ENCODE results near the gene ZDHHC11B.
"Not testable (repeated sequence)": the region's sequence is repeated elsewhere in the genome, so short reads cannot be mapped to it uniquely, and the experiment has no call there.

The ZDHHC11B gene

DNA sequence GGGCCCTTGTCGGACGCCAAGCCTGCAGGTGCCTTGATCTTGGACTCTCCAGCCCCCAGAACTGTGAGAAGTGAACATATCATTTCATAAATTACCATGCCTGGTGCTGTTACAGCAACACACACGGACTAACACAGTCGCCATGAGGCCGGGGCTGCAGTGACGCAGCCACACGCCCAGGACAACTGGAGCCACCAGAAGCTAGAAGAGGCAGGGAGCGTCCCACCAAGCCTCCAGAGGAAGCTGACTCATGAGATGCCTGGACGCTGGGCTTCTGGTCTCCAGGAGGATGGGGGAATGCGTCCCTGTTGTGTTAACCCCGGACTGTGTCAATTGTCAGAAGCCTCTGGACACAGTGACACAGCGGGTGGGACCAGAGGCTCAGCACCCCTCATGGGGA, 97.6 kb downstream of the ZDHHC11B start:
- H3K27ac ChIP-seq (ENCODE audit: low read length, poor library complexity, severe bottlenecking); H4K8ac ChIP-seq (ENCODE audit: low read length); H3K4ac ChIP-seq (ENCODE audit: low read depth in 1 of 2, low read length in 2 of 2); H2AFZ ChIP-seq (ENCODE audit: low read depth, low read length); H3K79me1 ChIP-seq (replicated peaks; ENCODE audit: low read length, poor library complexity, severe bottlenecking); H2AK5ac ChIP-seq (ENCODE audit: low read length, severe bottlenecking); H2BK5ac ChIP-seq (ENCODE audit: low read depth, low read length, poor library complexity, severe bottlenecking); H3K4me1 ChIP-seq (ENCODE audit: control insufficient read depth, insufficient read depth, low read depth, low read length); H3K23ac ChIP-seq (ENCODE audit: low read length in 2 of 2); DNase-seq; H3K4me3 ChIP-seq (ENCODE audit: insufficient read depth in 1 of 2, low read depth in 1 of 2, low read length in 2 of 2); H2BK15ac ChIP-seq (ENCODE audit: low read depth, poor library complexity, severe bottlenecking); H3K14ac ChIP-seq (ENCODE audit: low read length in 2 of 2); H4K91ac ChIP-seq (ENCODE audit: low read length); H3K9ac ChIP-seq (ENCODE audit: low read length); H3K36me3 ChIP-seq (ENCODE audit: control insufficient read depth in 1 of 2, insufficient read depth in 2 of 2, low read depth in 1 of 2, low read length in 2 of 2); H3K9me3 ChIP-seq (ENCODE audit: control insufficient read depth, low read length); H2BK120ac ChIP-seq (ENCODE audit: low read depth, low read length); H3K18ac ChIP-seq (ENCODE audit: low read depth in 1 of 2, low read length in 2 of 2); H2BK12ac ChIP-seq (ENCODE audit: low read length in 2 of 2); H3K4me2 ChIP-seq (ENCODE audit: low read length, poor library complexity, severe bottlenecking): not testable (repeated sequence)
- peaks cover 4 to 12% of the 10 kb centered on the region in 2 experiments for H3K27me3 ChIP-seq (ENCODE audit: control insufficient read depth in 1 of 2, insufficient read depth in 1 of 2, low read length in 2 of 2)
- 61% methylated on average over 8 of the region's 12 CpGs for WGBS

DNA sequence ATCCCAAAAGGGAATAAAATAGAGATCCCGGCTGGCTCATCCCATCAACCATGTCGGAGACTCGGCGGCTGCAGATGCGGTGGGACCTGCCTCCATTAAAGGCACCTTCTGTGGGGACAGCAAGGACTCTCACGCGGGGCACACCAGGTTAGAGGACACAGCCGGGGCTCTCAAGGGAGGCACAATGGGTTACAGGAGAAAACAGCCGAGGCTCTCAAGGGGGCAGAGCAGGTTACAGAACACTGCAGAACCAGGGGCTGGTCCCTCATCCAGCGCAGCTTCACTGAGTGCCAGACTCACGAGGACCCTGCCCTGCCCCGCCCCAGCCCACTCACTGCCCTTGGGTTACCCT, 98.4 kb downstream of the ZDHHC11B start:
- not testable (repeated sequence) for DNase-seq; H4K8ac ChIP-seq (ENCODE audit: low read length); H3K4me3 ChIP-seq (ENCODE audit: insufficient read depth in 1 of 2, low read depth in 1 of 2, low read length in 2 of 2); H2BK120ac ChIP-seq (ENCODE audit: low read depth, low read length); H2AFZ ChIP-seq (ENCODE audit: low read depth, low read length); H3K4me1 ChIP-seq (ENCODE audit: control insufficient read depth, insufficient read depth, low read depth, low read length); H3K9me3 ChIP-seq (ENCODE audit: control insufficient read depth, low read length); H2BK15ac ChIP-seq (ENCODE audit: low read depth, poor library complexity, severe bottlenecking); H3K4me2 ChIP-seq (ENCODE audit: low read length, poor library complexity, severe bottlenecking); H3K79me1 ChIP-seq (replicated peaks; ENCODE audit: low read length, poor library complexity, severe bottlenecking); H4K91ac ChIP-seq (ENCODE audit: low read length); H3K4ac ChIP-seq (ENCODE audit: low read depth in 1 of 2, low read length in 2 of 2); H3K18ac ChIP-seq (ENCODE audit: low read depth in 1 of 2, low read length in 2 of 2); H3K36me3 ChIP-seq (ENCODE audit: control insufficient read depth in 1 of 2, insufficient read depth in 2 of 2, low read depth in 1 of 2, low read length in 2 of 2); H3K27ac ChIP-seq (ENCODE audit: low read length, poor library complexity, severe bottlenecking); H3K9ac ChIP-seq (ENCODE audit: low read length); H2BK5ac ChIP-seq (ENCODE audit: low read depth, low read length, poor library complexity, severe bottlenecking); H2AK5ac ChIP-seq (ENCODE audit: low read length, severe bottlenecking); H3K14ac ChIP-seq (ENCODE audit: low read length in 2 of 2); H3K23ac ChIP-seq (ENCODE audit: low read length in 2 of 2); H2BK12ac ChIP-seq (ENCODE audit: low read length in 2 of 2)
- 85% methylated on average over 8 of the region's 12 CpGs for WGBS
- H3K27me3 ChIP-seq (ENCODE audit: control insufficient read depth in 1 of 2, insufficient read depth in 1 of 2, low read length in 2 of 2): peaks cover 4 to 12% of the 10 kb centered on the region in 2 experiments

DNA sequence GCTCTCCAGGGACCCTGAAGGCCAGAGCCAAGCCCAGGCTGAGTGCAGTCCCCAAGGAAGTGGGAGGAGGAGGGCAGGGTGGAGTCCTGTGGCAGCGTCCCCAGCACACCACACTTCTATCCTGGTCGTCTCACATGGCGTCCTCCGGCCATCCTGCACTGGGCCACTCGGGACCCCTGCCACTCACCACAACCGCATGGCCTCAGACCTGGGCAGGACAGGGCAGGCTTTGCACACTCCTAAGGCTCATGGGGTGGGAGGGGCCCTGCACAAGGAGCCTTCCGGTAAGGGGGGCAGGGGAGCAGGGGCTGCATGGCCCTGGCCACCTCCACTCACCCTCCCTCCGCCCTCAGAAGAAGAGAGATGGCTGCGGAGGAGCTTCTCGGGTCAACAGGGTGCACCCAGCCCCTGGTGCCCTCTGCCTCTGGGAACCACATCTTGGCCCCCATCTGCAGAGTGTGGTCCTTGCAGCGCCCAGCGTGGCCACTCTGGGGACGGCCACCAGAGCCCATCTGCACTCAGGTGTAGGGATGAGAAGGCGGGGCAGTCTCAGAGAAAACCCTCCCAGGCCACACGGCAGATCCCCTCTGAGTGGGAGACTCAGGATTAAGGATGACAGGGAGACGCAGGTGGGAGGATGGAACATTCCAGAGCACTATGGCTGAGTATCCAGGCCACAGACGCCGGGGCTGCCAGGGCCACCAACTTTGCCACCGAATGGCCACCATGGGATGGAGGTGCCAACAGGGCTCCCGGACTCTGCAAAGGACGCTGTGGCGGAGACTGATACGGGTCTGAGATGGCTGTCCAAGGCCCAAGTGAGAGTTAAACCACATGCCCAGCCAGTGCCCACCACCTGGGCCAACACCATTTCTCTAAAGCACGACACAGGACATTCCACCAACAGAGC, 99.0 kb downstream of the ZDHHC11B start:
- Histone ChIP-seq H3K4me2 (ENCODE audit: low read length, poor library complexity, severe bottlenecking) (no peak overlapping the region), H3K9me3 (ENCODE audit: control insufficient read depth, low read length) (no peaks in the 10 kb centered on the region), H3K79me1 (replicated peaks; ENCODE audit: low read length, poor library complexity, severe bottlenecking) (no peaks in the 10 kb centered on the region), H3K18ac (ENCODE audit: low read depth in 1 of 2, low read length in 2 of 2) (no peak overlapping the region), H3K4me1 (ENCODE audit: control insufficient read depth, insufficient read depth, low read depth, low read length) (peaks cover 2% of the 10 kb centered on the region), H2BK12ac (ENCODE audit: low read length in 2 of 2) (no peak overlapping the region), H3K9ac (ENCODE audit: low read length) (no peak overlapping the region), H3K14ac (ENCODE audit: low read length in 2 of 2) (no peak overlapping the region), H3K23ac (ENCODE audit: low read length in 2 of 2) (peak overlapping the region in 1 of 2 experiments; percentile 24), H4K8ac (ENCODE audit: low read length) (no peak overlapping the region), H2AK5ac (ENCODE audit: low read length, severe bottlenecking) (no peak overlapping the region), H2BK15ac (ENCODE audit: low read depth, poor library complexity, severe bottlenecking) (no peak overlapping the region), H3K27ac (ENCODE audit: low read length, poor library complexity, severe bottlenecking) (no peak overlapping the region), H3K27me3 (ENCODE audit: control insufficient read depth in 1 of 2, insufficient read depth in 1 of 2, low read length in 2 of 2) (peaks cover 4 to 12% of the 10 kb centered on the region in 2 experiments), H4K91ac (ENCODE audit: low read length) (no peak overlapping the region), H2AFZ (ENCODE audit: low read depth, low read length) (no peak overlapping the region), H2BK5ac (ENCODE audit: low read depth, low read length, poor library complexity, severe bottlenecking) (no peak overlapping the region), H3K36me3 (ENCODE audit: control insufficient read depth in 1 of 2, insufficient read depth in 2 of 2, low read depth in 1 of 2, low read length in 2 of 2) (no peaks in the 10 kb centered on the region), H3K4ac (ENCODE audit: low read depth in 1 of 2, low read length in 2 of 2) (no peak overlapping the region), H3K4me3 (ENCODE audit: insufficient read depth in 1 of 2, low read depth in 1 of 2, low read length in 2 of 2) (no peak overlapping the region), H2BK120ac (ENCODE audit: low read depth, low read length) (no peak overlapping the region)
- DNase-seq: no peak
- 87% methylated on average over 24 of the region's 24 CpGs for WGBS

DNA sequence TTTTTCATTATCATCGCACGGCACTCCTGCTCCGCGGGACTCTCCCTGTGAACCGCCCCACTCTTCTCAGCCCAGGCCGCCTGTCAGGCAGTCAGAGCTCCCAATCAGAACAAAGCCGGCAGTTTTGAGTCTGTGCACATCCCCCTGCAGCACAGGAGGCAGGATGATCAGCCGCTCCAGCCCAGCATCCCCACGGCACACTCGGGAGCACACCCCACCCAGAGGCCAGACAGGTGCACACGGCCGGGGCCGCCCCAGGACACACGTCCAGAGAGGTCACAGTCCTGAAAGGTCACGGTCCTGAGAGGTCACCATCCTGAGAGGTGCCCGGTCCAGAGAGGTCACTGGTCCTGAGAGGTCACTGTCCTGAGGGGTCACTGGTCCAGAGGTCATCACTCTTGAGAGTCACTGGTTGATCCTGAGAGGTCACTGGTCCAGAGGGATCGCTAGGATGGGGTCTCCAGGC, 99.7 kb downstream of the ZDHHC11B start:
- Histone ChIP-seq H3K79me1 (replicated peaks; ENCODE audit: low read length, poor library complexity, severe bottlenecking) (no peaks in the 10 kb centered on the region), H3K4ac (ENCODE audit: low read depth in 1 of 2, low read length in 2 of 2) (no peak overlapping the region), H2BK5ac (ENCODE audit: low read depth, low read length, poor library complexity, severe bottlenecking) (no peak overlapping the region), H3K27me3 (ENCODE audit: control insufficient read depth in 1 of 2, insufficient read depth in 1 of 2, low read length in 2 of 2) (peaks cover 4 to 12% of the 10 kb centered on the region in 2 experiments), H4K91ac (ENCODE audit: low read length) (no peak overlapping the region), H2AK5ac (ENCODE audit: low read length, severe bottlenecking) (no peak overlapping the region), H2AFZ (ENCODE audit: low read depth, low read length) (no peak overlapping the region), H2BK12ac (ENCODE audit: low read length in 2 of 2) (no peak overlapping the region), H3K4me3 (ENCODE audit: insufficient read depth in 1 of 2, low read depth in 1 of 2, low read length in 2 of 2) (no peak overlapping the region), H2BK15ac (ENCODE audit: low read depth, poor library complexity, severe bottlenecking) (no peak overlapping the region), H4K8ac (ENCODE audit: low read length) (no peak overlapping the region), H3K9me3 (ENCODE audit: control insufficient read depth, low read length) (no peaks in the 10 kb centered on the region), H2BK120ac (ENCODE audit: low read depth, low read length) (no peak overlapping the region), H3K4me1 (ENCODE audit: control insufficient read depth, insufficient read depth, low read depth, low read length) (peaks cover 2% of the 10 kb centered on the region), H3K14ac (ENCODE audit: low read length in 2 of 2) (no peak overlapping the region), H3K23ac (ENCODE audit: low read length in 2 of 2) (no peak overlapping the region), H3K18ac (ENCODE audit: low read depth in 1 of 2, low read length in 2 of 2) (no peak overlapping the region), H3K27ac (ENCODE audit: low read length, poor library complexity, severe bottlenecking) (no peak overlapping the region), H3K36me3 (ENCODE audit: control insufficient read depth in 1 of 2, insufficient read depth in 2 of 2, low read depth in 1 of 2, low read length in 2 of 2) (no peaks in the 10 kb centered on the region), H3K9ac (ENCODE audit: low read length) (no peak overlapping the region), H3K4me2 (ENCODE audit: low read length, poor library complexity, severe bottlenecking) (no peak overlapping the region)
- 85% methylated on average over 17 of the region's 17 CpGs for WGBS
- no peak for DNase-seq

Data from mesenchymal stem cell (in vitro differentiated cells and primary cell).